ENCODE data around the gene ASAP3. TPM values are rescaled to one million over a fixed set of nuclear protein-coding genes. Genes with fewer than 3 reads are reported as not detected.

Gene ASAP3
- total and polyA plus RNA-seq, 2 donors (not counting 3 experiments of a cell fraction or from before 2014, with no cell fraction given) = 12.5 to 14.2 TPM

GRCh38 chr1:23385119-23385621 lies 98.8 kb downstream of the ASAP3 start:
- Histone ChIP-seq H3K27ac (ENCODE audit: insufficient read depth, low read depth, low read length) (no peak overlapping the region), H2AFZ (ENCODE audit: low read depth, low read length) (peak overlapping the region; percentile 5), H3K27me3 (ENCODE audit: control insufficient read depth in 2 of 2, insufficient read depth in 2 of 2, low read length in 2 of 2) (no peaks in the 10 kb centered on the region), H3K4me2 (ENCODE audit: insufficient read depth, low read length) (no peak overlapping the region), H3K9me3 (replicated peaks; ENCODE audit: control insufficient read depth, insufficient read depth, low read length) (no peaks in the 10 kb centered on the region), H3K79me2 (ENCODE audit: control insufficient read depth, insufficient read depth, low read length) (no peaks in the 10 kb centered on the region), H3K9me1 (replicated peaks; ENCODE audit: control insufficient read depth, extremely low read depth, insufficient read depth, low read length) (no peaks in the 10 kb centered on the region), H3K9ac (replicated peaks; ENCODE audit: extremely low read depth, insufficient read depth, low read length) (no peak overlapping the region), H4K20me1 (replicated peaks; ENCODE audit: control insufficient read depth, extremely low read depth, insufficient read depth, low read length) (no peaks in the 10 kb centered on the region), H3K36me3 (ENCODE audit: control insufficient read depth in 2 of 2, extremely low read depth in 1 of 2, insufficient read depth in 2 of 2, low read length in 2 of 2) (no peaks in the 10 kb centered on the region), H3K4me3 (replicated peaks in 1 of 3; ENCODE audit: insufficient read depth in 1 of 3, low read depth in 1 of 3, low read length in 3 of 3) (no peak overlapping the region), H3K4me1 (ENCODE audit: control insufficient read depth, extremely low read depth, insufficient read depth, low read length) (peaks cover 20% of the 10 kb centered on the region)
- intact Hi-C loops (cut with micrococcal nuclease) (no loop called here), dilution Hi-C loops (cut with MboI; ENCODE audit: extremely low pct_ligation_motif_present, low sequenced_read_pairs) (no loop called here)
- ChIA-PET POLR2A (interaction anchor here (0.7 to 1.3 kb wide), 4 partner anchors 16 to 114 kb away, joined by 3 to 8 read pairs (median 4); partner anchors contain the start of genes HNRNPR and ZNF436), CTCF (interaction anchor here (0.8 to 1.2 kb wide), 7 partner anchors 9 to 252 kb away, joined by 3 to 7 read pairs (median 4); partner anchors contain the start of gene ZNF436)
- no TSS peak for BruUV-seq (replicated peaks)
- TF ChIP-seq EZH2 (IDR thresholded peaks at IDR 0.05; ENCODE audit: borderline replicate concordance, low read depth, low read length, severe bottlenecking) = no peak
- no peak for TF ChIP-seq MYC (IDR thresholded peaks at IDR 0.05; ENCODE audit: low read depth, low read length)
- no peak for TF ChIP-seq POLR2AphosphoS5 (IDR thresholded peaks at IDR 0.05; ENCODE audit: insufficient read depth, low read depth, low read length)
- no peak for TF ChIP-seq POLR2A (IDR thresholded peaks at IDR 0.05; ENCODE audit: low read depth, low read length)
- TF ChIP-seq JUN (IDR thresholded peaks at IDR 0.05; ENCODE audit: borderline replicate concordance, insufficient read depth, insufficient read length, low read depth) = no peak
- TF ChIP-seq FOS (IDR thresholded peaks at IDR 0.05; ENCODE audit: borderline replicate concordance, insufficient read depth, low read length) = no peak
- TF ChIP-seq GATA2 (IDR thresholded peaks at IDR 0.05; ENCODE audit: insufficient read depth, insufficient read length, low read depth, low read length) = no peak
- no peak for TF ChIP-seq CTCF (IDR thresholded peaks at IDR 0.05; ENCODE audit: extremely low read depth in 1 of 2, insufficient read depth in 1 of 2, low read depth in 1 of 2, low read length in 2 of 2)
- no peak for TF ChIP-seq MAX (IDR thresholded peaks at IDR 0.05; ENCODE audit: insufficient read depth, insufficient read length)
- no peak for DNase-seq (ENCODE audit: low read depth, low spot score)
- FAIRE-seq = no peak

Measured in endothelial cell of umbilical vein (primary cell).